HG02884 (cell line): ENCODE data around the gene DIP2A.

Experiments
- ATAC-seq: cut with Tn5 transposase; IDR thresholded peaks from one replicate; pipeline ENCODE4 v1.9.1; 2021; ENCODE audit warnings: mild to moderate bottlenecking, moderate library complexity; ENCODE audit not compliant: unreplicated experiment

The DIP2A gene

DNA sequence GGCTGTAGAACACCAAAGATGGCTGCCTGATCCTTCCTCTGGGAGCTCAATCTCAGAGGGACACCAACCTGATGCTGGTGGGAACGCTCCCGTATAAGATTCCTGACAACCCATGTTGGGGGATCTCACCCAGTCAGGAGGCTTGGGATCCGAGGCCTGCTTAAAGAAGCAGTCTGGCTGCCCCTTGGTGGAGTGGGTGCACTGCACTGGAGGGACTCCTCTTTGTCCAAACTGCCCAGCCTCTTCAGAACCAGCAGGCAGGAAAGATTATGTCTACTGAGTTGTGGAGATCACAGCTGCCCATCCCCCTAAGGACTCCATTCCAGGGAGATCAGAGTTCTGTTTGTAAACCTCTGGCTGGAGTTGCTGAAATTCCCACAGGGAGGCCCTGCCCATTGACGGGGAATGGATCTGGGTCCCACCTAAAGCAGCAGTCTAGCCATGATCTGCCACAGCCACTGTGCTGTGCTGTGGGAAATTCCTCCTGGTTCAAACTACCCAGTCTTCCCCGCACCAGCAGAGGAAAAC lies 123.2 kb downstream of the DIP2A start:
- no peak for ATAC-seq

DNA sequence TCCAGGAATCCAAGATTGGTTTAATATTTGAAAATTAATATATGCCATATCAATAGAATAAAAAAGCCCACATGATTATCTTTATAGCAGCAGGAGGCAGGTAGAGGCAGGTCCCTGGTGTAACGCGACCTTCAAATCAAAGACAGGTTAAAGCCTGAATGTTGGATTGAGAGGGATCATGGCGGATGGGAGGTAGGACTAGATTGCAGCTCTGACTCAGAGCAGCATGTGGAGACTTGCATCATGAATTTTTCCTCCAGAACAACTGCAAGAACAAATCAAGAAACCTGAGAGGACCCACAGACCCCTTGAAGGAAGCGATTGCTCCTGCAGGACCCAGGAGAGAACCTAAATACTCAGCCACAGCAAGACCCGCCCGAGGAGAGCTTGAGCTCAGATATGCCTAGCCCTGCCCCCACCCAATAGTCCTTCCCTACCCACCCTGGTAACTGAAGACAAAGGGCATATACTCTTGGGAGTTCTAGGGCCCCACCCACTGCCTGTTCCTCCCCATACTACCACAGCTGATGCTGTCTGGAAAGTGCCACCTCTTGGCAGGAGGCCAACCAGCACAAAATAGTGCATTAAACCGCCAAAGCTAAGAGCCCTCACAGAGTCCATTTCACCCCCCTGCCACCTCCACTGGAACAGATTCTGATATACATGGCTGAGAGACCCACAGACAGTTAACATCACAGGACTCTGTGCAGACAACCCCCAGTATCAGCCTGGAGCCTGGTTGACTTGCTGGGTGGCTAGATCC lies 126.7 kb downstream of the DIP2A start:
- ATAC-seq: no peak

DNA sequence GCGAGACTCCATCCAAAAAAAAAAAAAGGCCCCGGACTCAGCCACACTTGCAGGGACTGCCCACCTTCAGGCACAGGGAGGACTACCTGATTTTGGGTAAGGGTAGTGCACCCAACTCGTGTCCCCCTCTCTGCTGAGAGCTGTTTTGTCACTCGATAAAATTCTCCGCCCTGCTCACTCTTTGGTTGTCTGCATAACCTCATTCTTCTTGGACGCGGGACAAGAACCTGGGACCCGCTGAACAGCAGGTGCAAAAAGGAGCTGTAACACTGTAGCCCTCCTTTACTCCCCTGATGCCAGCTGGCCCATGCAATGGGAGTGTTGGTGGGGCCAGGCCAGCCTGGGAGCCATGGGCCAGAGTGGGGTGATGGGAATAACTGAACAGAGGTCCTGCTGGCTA lies 135.6 kb downstream of the DIP2A start:
- no peak for ATAC-seq

DNA sequence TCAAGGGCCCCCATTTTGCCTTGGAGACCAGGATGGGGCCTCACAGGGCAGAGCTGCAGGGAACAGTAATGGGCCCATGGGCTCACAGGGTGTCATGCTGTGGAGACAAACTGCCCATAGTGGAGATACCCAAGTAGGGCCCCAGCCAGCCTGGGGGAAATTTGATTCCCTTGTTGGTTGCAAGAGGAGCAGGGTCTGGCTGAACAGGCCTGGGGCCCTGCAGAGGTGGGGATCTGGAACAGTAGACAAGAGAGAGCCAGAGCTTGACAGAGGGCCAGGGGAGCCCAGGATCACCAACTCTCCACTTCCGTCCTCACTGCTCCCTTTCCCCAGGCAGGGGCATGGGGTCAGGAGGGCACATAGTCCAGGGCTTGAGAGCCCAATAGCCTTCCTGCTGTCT lies 137.5 kb downstream of the DIP2A start:
- ATAC-seq: no peak

DNA sequence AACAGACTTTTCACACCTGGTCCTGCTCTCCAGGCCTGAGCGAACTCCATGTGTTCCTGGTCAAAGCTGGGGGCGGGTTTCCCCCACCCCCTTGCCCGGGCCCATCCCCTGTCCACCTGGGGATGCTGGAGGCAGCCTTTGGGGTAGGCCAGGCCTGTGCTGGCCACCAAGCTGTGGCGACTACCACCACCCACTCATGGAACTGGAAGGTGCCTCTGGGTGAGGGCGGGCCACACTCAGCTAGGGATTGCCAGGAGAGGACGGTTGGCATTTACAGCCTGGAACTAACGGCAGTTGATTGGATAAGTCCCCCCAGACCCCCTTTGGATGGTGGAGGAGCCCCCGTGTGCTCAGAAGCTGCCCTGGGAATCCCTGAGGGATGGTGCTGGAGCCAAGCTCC lies 138.3 kb downstream of the DIP2A start:
- ATAC-seq: no peak

DNA sequence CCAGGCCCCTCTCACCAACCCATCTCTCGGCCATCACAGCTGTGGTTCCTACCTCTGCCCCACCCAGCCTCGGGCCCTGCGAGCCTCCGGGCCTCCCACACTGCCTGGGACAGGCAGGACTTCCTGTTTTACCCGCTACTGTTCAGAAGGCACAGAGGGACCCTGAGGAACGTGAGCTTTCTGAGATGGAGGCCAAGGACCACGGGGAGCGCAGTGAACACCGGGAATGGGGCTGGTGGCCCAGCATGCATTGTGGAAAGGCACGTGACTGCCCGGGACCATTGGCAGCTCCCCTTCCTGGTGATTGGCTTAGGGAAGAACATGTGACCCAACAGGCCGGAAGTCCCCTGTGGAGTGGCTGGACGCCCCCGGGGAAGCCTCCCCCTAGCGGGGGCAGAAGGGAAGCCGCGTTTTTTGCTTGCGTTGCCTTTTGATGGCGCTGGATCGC lies 139.2 kb downstream of the DIP2A start:
- no peak for ATAC-seq

DNA sequence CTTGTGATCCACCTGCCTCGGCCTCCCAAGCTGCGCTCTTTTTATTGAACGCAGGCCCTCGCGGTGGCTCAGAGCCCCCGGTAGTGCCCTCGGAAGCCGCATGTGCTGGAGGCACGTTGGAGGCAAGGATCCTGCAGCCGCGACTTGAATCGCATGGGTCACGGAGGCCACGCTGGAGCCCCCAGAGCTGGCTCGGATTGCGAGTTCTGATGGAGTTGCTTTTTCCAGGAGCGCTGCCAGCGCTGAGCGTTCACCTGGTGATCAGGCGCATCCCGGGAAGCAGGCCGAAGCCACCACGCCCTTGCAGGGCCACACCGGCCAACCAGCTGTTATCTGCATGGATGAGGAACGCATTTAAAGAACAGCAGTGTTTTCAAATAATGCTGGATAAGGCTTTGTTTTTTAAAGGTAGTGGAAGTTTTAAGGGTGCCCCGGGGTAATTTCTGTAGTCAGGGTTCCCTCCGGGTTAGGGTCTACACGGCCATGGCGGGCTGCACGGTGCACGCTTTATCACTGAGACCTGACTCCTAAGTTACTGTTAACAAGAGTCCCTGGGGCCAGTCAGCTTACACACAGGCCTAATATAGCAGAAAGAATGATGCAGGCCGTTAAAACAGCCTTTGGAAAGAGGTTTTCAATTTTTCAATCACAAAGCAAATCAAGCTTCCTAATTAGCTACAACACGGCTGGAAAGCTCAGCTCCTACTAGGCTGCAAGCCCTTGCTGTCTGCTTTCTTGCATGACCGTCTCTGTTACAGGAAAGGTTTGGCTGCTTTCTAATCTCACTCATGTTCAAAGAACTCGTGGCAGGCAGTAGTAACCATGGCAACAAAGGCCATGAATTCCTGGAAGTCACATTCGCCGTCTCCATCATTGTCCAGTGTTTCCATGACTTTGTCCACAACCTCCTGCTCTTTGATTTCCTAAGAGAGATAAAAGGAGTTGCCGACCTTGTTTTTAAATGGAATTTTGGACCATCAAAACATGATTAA lies 140.2 kb downstream of the DIP2A start:
- no peak for ATAC-seq

DNA sequence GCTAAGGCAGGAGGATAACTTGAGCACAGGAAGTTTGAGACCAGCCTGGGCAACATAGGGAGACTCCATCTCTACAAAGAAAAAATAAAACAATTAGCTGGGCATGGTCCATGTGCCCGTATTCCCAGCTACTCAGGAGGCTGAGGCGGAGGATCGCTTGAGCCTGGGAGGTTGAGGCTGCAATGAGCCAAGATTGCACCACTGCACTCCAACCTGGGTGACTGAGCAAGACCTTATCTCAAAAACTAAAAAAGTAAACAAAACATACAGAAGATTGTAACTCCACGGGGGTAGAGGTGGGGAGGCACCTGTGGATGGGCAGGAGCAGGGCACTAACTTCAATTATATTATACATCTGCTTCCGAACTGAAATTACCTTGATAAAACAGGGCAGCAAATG lies 141.6 kb downstream of the DIP2A start:
- ATAC-seq: no peak

DNA sequence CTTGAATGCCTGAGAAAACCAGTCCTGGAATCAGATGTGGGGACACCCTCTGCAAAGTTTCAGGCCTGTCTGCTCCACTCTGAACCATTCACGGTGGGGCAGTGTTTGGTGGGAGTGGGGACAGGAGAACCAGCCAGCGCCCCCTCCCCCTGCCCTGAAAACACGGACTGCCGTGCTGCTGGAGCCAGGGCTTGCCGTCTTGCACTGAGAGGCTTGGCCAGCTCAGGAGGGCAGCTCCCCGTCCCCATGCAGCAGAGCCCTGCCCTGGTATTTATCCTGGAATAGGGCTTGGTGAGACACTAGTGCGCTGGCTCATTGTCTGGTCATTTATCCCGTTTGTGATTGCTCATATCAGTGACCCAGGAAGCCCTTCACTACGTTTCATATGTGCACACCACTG lies 142.3 kb downstream of the DIP2A start:
- no peak for ATAC-seq

DNA sequence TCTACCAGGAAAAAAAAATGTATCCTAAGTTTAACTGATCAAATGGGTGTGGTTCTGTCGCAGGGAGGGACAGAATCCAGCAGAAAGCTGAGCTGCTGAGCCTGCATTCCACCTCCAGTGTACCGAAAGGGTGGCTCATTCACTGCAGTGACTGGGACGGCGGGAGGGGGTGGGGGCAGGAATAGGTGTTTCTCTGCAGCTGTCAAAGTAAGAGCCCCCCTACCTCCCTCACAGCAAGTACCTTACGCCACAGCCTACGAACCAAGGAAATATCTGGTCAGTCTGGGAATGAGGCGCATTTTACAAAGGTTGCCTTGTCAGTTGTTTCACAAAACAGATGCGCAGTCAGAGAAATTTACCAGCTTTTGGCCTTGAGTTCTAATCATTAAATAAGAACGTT lies 144.5 kb downstream of the DIP2A start:
- no peak for ATAC-seq

DNA sequence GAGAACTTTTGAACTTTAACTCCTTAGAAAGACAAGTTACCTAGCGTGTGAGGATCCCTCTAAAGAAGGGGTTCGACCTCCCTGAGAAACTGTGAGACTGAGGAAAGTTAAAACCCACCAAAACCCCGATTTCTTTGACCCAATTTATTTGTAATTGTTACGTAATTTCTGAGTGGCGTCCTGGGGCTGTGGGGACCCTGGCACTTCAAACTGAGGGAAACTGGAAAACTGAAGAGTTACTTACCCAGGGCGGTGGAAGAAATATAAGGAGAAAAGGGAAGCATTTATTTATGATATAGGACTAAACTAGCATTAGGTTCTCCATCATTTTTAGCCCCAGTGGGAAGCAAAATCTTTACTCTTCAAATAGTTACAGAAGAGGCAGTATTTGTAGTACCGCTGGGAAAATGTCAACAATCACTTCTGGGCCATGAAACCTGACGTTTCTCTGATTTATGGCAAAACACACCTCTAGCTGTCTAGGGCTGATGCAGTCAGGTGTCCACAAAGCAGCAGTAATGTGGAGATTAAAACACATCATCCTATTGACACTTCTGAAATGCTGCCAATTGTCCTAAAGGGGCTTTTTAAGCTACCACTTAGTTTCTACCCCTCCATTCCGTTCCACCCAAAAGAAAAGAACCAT lies 145.8 kb downstream of the DIP2A start:
- no peak for ATAC-seq

DNA sequence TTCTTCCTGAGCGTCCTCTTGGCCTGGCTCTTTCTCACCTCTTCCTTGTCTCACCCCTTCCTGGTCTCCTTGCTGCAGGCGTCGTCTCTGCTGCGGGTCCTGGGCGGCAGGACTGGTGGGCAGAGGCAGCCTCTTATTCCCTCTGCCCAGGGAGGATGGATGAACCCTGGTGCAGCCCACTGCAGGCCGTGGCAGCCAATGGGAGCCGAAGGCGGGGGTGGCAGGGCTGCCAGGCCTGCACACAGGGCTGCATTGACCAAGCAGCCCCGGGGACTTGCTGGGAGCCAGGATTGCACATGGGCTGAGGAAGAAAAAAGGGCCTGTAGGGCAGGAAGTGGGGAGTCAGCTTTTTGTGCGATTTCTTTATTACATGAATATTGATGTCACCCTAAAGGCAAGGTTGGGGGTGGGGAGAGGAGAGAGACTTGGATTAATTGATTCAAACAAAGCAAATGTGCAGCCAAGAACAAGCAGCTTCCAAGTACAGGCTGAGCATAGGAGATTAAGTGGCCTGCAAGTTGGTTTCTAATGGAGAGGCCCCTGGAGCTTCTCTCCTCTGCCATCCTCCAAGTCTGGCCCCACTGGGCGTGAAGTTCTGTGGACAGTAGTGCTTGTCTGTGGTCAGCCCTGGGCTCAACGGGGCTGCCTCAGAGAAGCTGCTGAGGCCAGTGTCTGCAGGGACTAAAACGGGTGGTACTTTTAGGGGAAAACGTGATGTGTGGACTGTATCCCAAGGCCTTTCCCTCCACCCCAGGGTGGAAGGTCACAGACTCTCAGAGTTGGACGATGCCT lies 146.5 kb downstream of the DIP2A start, which contains the start of gene S100B:
TSS of gene S100B (minus strand) at position 108 of the 792 bp plus-strand sequence. CDS start 2,667 bp downstream, outside the sequence.
- no peak for ATAC-seq

DNA sequence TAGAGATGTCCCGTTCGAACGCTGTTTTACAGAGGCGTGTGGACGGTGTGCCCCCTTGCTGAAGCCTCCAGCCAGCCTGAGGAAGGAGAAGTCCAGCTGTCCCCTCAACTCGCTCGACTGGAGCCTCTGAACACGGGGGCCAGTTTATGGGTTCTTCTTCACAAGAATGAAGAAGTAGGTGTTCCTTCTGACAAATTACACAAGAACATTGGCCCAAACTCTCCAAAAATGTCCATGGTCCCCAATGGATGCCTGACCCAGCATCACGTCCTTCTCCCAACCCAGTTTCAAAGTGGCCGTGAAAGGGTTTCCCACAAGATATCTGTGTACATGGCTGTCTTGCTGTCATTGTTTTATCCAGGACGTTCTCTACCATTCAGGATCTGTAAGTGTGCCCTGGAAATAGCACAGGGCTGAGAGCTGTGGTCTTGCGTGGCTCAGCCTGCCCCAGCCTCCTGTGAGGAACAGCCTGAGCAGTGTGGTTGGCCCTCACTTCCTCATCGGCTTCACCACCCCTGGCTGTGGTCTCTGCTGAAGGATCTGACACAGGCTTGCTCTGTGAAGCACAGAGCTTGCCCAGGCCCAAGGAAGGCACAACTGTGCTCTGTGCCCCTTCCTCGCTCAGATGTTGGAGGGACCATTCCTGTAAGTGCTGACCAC lies 147.2 kb downstream of the DIP2A start:
- ATAC-seq: peak; percentile 59

DNA sequence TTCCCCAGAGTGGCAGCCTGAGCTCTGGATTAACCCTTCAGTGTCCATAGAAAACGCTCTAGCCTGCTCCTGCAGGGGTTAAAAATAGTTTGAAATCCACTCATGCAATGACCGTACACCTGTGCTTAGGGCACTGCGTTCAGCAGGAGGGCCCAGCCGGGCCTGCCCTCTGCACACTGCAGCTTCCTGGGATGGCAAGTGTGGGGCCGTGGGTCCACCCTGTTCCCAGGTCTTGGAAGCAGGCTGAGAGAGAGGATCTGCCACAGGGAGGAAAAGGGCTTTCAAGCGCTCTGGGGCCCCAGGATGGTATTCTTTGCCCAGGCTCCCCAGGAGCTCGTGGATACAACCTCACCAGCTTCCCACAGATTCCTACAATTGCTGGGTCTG lies 147.7 kb downstream of the DIP2A start:
- ATAC-seq: no peak

DNA sequence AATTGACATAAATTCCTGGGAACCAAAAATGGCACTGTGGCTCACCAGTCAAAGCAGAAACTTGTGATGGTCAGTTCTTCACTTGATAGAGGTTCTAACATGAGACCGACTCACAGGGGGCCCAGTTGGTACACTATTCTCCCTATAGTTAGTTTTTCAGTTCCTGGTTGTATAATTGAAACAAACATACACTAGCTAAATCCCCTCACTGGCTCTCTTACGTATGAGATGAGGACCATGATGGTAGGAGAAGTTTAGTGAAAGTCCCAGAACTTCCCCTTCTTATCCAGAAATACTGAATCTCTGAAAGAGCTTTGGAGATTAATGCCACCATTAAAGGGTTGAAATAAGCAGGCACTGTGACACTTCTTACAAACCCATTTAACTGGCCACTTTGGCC lies 148.9 kb downstream of the DIP2A start:
- ATAC-seq: no peak

DNA sequence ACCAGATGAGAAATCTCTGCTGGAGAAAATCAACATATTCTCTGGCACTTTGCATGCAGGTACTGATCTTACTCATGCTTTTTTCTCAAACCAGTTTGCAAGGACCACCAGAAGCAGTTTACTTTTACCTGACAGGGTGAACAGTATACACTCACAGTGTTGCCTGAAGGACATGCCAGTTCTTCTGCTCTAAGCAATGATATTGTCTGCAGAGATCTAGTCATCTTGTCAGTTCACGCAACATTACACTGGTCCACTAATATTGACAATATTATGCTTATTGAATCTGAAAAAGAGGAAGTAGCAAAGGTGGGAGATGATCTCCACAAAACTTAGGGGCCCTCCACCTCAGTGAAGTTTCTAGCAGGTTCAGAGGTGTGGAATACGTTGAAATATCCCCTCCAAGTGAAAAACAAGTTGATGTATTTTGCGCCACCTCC lies 150.0 kb downstream of the DIP2A start:
- ATAC-seq: peak; percentile 50

DNA sequence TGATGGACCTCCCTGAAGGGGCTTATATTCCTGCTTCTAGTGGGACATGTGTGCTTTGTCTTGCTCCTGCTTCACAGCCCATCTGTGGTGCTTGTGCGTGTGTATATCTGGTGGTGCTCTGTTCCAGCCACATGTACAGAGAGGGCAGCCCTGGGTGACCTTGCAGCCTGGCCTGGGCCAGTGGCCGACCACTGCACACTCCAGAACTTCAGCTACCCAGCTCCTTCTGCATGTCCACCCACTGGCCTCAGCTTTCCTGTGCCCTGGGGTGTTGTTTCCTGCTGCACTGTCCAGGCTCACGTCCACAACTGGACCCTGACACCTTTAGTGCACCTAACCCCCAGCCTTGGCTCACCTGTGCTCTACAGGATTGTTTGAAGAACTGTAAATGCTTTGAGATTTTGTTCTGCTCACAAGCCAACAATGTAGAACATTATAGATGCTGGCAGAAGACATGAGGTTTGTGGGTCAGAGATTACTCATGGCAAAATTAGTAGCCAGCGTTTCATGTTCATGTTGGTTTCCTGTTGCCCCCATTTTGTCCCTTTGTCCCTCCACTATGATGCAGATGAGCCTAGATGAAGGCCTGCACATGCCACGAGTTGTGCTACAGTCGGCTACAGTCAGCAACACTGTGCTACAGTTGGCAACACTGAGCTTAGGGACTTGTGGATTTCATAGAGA lies 151.5 kb downstream of the DIP2A start:
- ATAC-seq: no peak

DNA sequence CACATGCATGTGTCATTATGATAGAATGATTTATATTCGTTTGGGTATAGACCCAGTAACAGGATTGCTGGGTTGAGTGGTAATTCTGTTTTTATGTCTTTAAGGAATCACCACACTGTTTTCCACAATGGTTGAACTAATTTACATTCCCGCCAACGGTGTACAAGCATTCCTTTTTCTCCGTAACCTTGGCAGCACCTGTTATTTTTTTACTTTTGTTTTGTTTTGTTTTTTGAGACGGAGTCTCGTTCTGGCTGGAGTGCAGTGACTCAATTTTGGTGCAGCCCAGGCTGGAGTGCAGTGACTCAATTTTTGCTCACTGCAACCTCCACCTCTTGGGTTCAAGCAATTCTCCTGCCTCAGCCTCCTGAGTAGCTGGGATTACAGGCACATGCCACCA lies 154.7 kb downstream of the DIP2A start:
- ATAC-seq: no peak

DNA sequence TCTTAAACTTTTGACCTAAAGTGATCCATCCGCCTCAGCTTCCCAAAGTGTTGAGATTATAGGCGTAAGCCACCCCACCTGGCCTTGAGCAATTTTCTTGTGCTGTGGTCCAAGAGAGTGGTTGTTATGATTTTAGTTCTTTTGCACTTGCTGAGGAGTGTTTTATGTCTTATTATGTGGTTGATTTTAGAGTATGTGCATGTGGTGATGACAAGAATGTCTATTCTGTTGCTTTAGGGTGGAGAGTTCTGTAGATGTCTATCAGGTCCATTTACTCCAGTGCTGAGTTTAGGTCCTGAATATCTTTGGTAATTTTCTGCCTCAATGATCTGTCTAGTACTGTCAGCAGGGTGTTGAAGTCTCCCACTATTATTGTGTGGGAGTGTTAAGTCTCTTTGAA lies 157.4 kb downstream of the DIP2A start:
- no peak for ATAC-seq
